SK-N-SH (cell line): Measurements from ENCODE around the gene NOL4L. TPM values are rescaled to one million over a fixed set of nuclear protein-coding genes. Genes with fewer than 3 reads are reported as not detected.

Experiments
- CTCF ChIA-PET: fragments of 300-600, 350-600 bp; formaldehyde crosslinking; extraction: SDS; loops from one replicate; lab custom pipeline; 2021; lab: Yijun Ruan, JAX
- POLR2A ChIA-PET: fragments of 350-600 bp; sonication (Branson Sonifier 250); formaldehyde crosslinking; extraction: SDS; loops from one replicate; lab custom pipeline; 2020; ENCODE audit warnings: antibody characterized with exemption, inconsistent platforms; lab: Yijun Ruan, JAX
- DNase-seq: peaks from one replicate; pipeline ENCODE4 v3.0.0; 2012
- H2AFZ ChIP-seq: fragments of 200-600 bp; sonication (generic); 2 replicates; pipeline ENCODE4 v1.8.1; 2016; ENCODE audit warnings: antibody characterized with exemption, mild to moderate bottlenecking, low read depth
- H3F3A ChIP-seq: fragments of 200-600 bp; sonication (generic); replicated peaks from 2 replicates; pipeline ENCODE3; 2016; ENCODE audit warnings: antibody characterized with exemption, mild to moderate bottlenecking; ENCODE audit not compliant: insufficient read depth
- H3K27ac ChIP-seq, 2 experiments: fragments of 200-500 bp in 1 of 2; fragments of 200-600 bp in 1 of 2; sonication (Bioruptor generic) in 1 of 2; sonication (generic), shearing (Covaris generic) in 1 of 2; 2 replicates each; pipeline versions ENCODE4 v1.5.1 to v1.6.1; 2014 to 2016; ENCODE audit warnings: low read depth in 2 of 2, inconsistent platforms in 1 of 2, low read length in 1 of 2, mild to moderate bottlenecking in 1 of 2, mixed read lengths in 1 of 2
- H3K27me3 ChIP-seq: fragments of 200-600 bp; sonication (generic), shearing (Covaris generic); 2 replicates; pipeline ENCODE4 v1.6.1; 2016; ENCODE audit warnings: mixed run types; ENCODE audit not compliant: insufficient read depth
- H3K36me3 ChIP-seq, 2 experiments: fragments of 200-500 bp in 1 of 2; fragments of 200-600 bp in 1 of 2; sonication (Bioruptor generic) in 1 of 2; sonication (generic) in 1 of 2; replicated peaks in 1 of 2; 2 replicates each; pipeline versions ENCODE3 to v1.5.1; 2014 to 2016; ENCODE audit warnings: low read length in 1 of 2, mild to moderate bottlenecking in 1 of 2; ENCODE audit not compliant: insufficient read depth in 2 of 2, control insufficient read depth in 1 of 2
- H3K4me1 ChIP-seq, 2 experiments: fragments of 200-500 bp in 1 of 2; fragments of 200-600 bp in 1 of 2; sonication (Bioruptor generic) in 1 of 2; sonication (generic), shearing (Covaris generic) in 1 of 2; 2 replicates each; pipeline versions ENCODE4 v1.5.1 to v1.6.1; 2014 to 2016; ENCODE audit warnings: low read depth in 1 of 2, low read length in 1 of 2, mixed run types in 1 of 2; ENCODE audit not compliant: insufficient read depth in 2 of 2, control insufficient read depth in 1 of 2
- H3K4me2 ChIP-seq: fragments of 200-600 bp; sonication (generic), shearing (Covaris generic); 2 replicates; pipeline ENCODE4 v1.6.1; 2017; ENCODE audit warnings: mixed run types
- H3K4me3 ChIP-seq, 2 experiments: fragments of 200-500 bp in 1 of 2; fragments of 200-600 bp in 1 of 2; sonication (Bioruptor generic) in 1 of 2; sonication (generic), shearing (Covaris generic) in 1 of 2; 2 replicates each; pipeline versions ENCODE4 v1.5.1 to v1.8.1; 2014 to 2016; ENCODE audit warnings: low read depth in 2 of 2, inconsistent platforms in 1 of 2, low read length in 1 of 2, mild to moderate bottlenecking in 1 of 2, mixed read lengths in 1 of 2, moderate library complexity in 1 of 2
- H3K79me2 ChIP-seq: fragments of 200-600 bp; sonication (generic); 2 replicates; pipeline ENCODE4 v1.8.1; 2017; ENCODE audit warnings: mild to moderate bottlenecking; ENCODE audit not compliant: insufficient read depth
- H3K9ac ChIP-seq: fragments of 200-600 bp; sonication (generic); 2 replicates; pipeline ENCODE4 v1.6.1; 2017; ENCODE audit warnings: mixed run types
- H3K9me2 ChIP-seq: fragments of 200-600 bp; sonication (generic); 2 replicates; pipeline ENCODE4 v1.6.1; 2017; ENCODE audit warnings: mixed run types
- H3K9me3 ChIP-seq: fragments of 200-600 bp; sonication (generic); 2 replicates; pipeline ENCODE4 v1.6.1; 2017; ENCODE audit warnings: mixed run types, mild to moderate bottlenecking, moderate library complexity
- H4K20me1 ChIP-seq: fragments of 200-600 bp; sonication (generic); 2 replicates; pipeline ENCODE4 v1.6.1; 2017; ENCODE audit warnings: mild to moderate bottlenecking, mixed run types; ENCODE audit not compliant: insufficient read depth
- ELF1 ChIP-seq: IDR thresholded peaks from 2 replicates; pipeline ENCODE4 v1.4.0; 2012
- EP300 ChIP-seq, 2 experiments: IDR thresholded peaks; 2 replicates each; pipeline versions ENCODE4 v1.4.0 to v1.6.1; 2012; ENCODE audit warnings: borderline replicate concordance in 1 of 2, low read depth in 1 of 2, low read length in 1 of 2
- EZH2phosphoT487 ChIP-seq: fragments of 200-600 bp; sonication (generic); IDR thresholded peaks from 2 replicates; pipeline ENCODE4 v1.6.1; 2017; ENCODE audit warnings: low read depth, mixed run types, mild to moderate bottlenecking, antibody characterized with exemption, moderate library complexity, borderline replicate concordance
- FOSL2 ChIP-seq: IDR thresholded peaks from 2 replicates; pipeline ENCODE4 v1.4.0; 2012; ENCODE audit warnings: low read depth, mild to moderate bottlenecking, moderate library complexity, borderline replicate concordance
- GATA2 ChIP-seq: sonication (generic); formaldehyde crosslinking; IDR thresholded peaks from 2 replicates; pipeline ENCODE4 v1.5.0; 2020; ENCODE audit warnings: mild to moderate bottlenecking, missing genetic modification reagents
- JUND ChIP-seq: IDR thresholded peaks from 2 replicates; pipeline ENCODE4 v1.4.0; 2012
- MEF2A ChIP-seq: IDR thresholded peaks from 2 replicates; pipeline ENCODE4 v1.4.0; 2012; ENCODE audit warnings: low read depth, borderline replicate concordance
- NFIC ChIP-seq: IDR thresholded peaks from 2 replicates; pipeline ENCODE4 v1.4.0; 2012; ENCODE audit warnings: borderline replicate concordance
- NRF1 ChIP-seq: IDR thresholded peaks from 2 replicates; pipeline ENCODE4 v1.6.1; 2012; ENCODE audit warnings: low read depth, mild to moderate bottlenecking, low read length
- POLR2AphosphoS5 ChIP-seq: IDR thresholded peaks from 2 replicates; pipeline ENCODE4 v1.6.1; 2012; ENCODE audit warnings: low read depth, low read length
- RAD21 ChIP-seq: IDR thresholded peaks from 2 replicates; pipeline ENCODE4 v1.6.1; 2012; ENCODE audit warnings: mild to moderate bottlenecking, low read length
- RCOR1 ChIP-seq: fragments of 150-350 bp; IDR thresholded peaks from 2 replicates; pipeline ENCODE4 v1.6.1; 2017; ENCODE audit warnings: antibody characterized with exemption, low read length
- RFX5 ChIP-seq: IDR thresholded peaks from 2 replicates; pipeline ENCODE4 v1.6.1; 2012; ENCODE audit warnings: mild to moderate bottlenecking, improper control_type of control experiment, low read length
- RXRA ChIP-seq: IDR thresholded peaks from 2 replicates; pipeline ENCODE4 v1.4.0; 2012; ENCODE audit warnings: low read depth, mild to moderate bottlenecking, borderline replicate concordance
- SIN3A ChIP-seq: IDR thresholded peaks from 2 replicates; pipeline ENCODE4 v1.6.1; 2012; ENCODE audit warnings: low read depth, mild to moderate bottlenecking, low read length, moderate library complexity, borderline replicate concordance
- TAF1 ChIP-seq: IDR thresholded peaks from 2 replicates; pipeline ENCODE4 v1.6.1; 2012; ENCODE audit warnings: low read depth, mild to moderate bottlenecking, low read length, moderate library complexity, borderline replicate concordance
- TCF12 ChIP-seq: IDR thresholded peaks from 2 replicates; pipeline ENCODE4 v1.4.0; 2012
- YY1 ChIP-seq: IDR thresholded peaks from 2 replicates; pipeline ENCODE4 v1.4.0; 2012; ENCODE audit warnings: low read depth, mild to moderate bottlenecking
- WGBS: methylation state at CpG from one replicate; pipeline ENCODE4 v1.1.6; 2017; ENCODE audit warnings: low lambda C conversion rate; 5-methylcytosine and 5-hydroxymethylcytosine counted together
- polyA plus RNA-seq, 3 experiments: library from polyadenylated mRNA; depleted of rRNA; stranded (reverse); fragments of >200 nt; gene quantifications; 2 replicates each; pipeline ENCODE4 v1.2.3, GENCODE V29; 2012
- TF ChIP-seq, protein P1 (sequence below): fragments of 150-350 bp; IDR thresholded peaks from 2 replicates; pipeline ENCODE4 v1.6.1; 2017; ENCODE audit warnings: antibody characterized with exemption, low read length, low read depth, borderline replicate concordance
- TF ChIP-seq, protein P2 (sequence below): IDR thresholded peaks from 2 replicates; pipeline ENCODE4 v1.4.0; 2012; ENCODE audit warnings: low read depth, borderline replicate concordance
- TF ChIP-seq, protein P3 (sequence below): IDR thresholded peaks from 2 replicates; pipeline ENCODE4 v1.4.0; 2012; ENCODE audit warnings: low read depth
- TF ChIP-seq, protein P4 (sequence below): IDR thresholded peaks from 2 replicates; pipeline ENCODE4 v1.6.1; 2012; ENCODE audit warnings: mild to moderate bottlenecking, low read depth, low read length, moderate library complexity

The NOL4L gene
- polyA plus RNA-seq, 1 of the 3 experiments (the other 2 are of a cell fraction), result 14.3 TPM

DNA sequence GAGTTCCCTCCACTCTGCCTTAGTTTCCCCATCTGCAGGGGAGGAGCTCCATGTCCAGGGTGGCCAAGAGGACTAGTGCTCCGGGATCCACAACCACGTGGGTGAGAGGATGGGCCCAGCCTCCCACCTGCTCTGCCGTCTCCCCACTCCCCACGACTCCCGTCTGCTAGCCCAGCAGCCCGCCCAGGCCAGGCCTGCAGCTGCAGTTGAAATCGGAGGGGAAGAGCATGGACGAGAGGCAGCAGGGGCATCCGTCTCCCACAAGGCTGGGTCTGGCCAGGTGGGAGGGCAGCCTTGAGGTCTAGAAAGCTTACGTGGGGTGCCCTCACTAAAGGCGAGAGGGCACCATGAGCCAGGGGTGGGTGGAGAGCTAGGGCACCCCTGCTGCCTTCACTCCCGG lies 8.6 kb downstream of the NOL4L start:
- H3K27me3 ChIP-seq, result no peaks in the 10 kb centered on the region
- no peaks in the 10 kb centered on the region for H3K9me2 ChIP-seq
- H3K4me2 ChIP-seq, result no peak overlapping the region
- no peak overlapping the region for H3K4me3 ChIP-seq
- H3K79me2 ChIP-seq, result no peaks in the 10 kb centered on the region
- H3K9ac ChIP-seq, result no peak overlapping the region
- H4K20me1 ChIP-seq, result no peaks in the 10 kb centered on the region
- 90% methylated on average over 5 of the region's 12 CpGs for WGBS
- no peak overlapping the region for H3K27ac ChIP-seq
- no peaks in the 10 kb centered on the region for H3K9me3 ChIP-seq
- CTCF ChIA-PET, result interaction anchor here (0.6 to 2.9 kb wide), 8 partner anchors 11 to 545 kb away, joined by 3 to 6 read pairs (median 3); no protein-coding TSS in a partner anchor
- H3K4me1 ChIP-seq, result peaks cover 0 to 12% of the 10 kb centered on the region in 2 experiments; a peak in 1 of 4 replicates
- no peak for DNase-seq
- peaks cover 8% of the 10 kb centered on the region for H3F3A ChIP-seq
- no peak overlapping the region for H2AFZ ChIP-seq
- POLR2A ChIA-PET, result no interaction called here
- TF ChIP-seq, protein P1, sequence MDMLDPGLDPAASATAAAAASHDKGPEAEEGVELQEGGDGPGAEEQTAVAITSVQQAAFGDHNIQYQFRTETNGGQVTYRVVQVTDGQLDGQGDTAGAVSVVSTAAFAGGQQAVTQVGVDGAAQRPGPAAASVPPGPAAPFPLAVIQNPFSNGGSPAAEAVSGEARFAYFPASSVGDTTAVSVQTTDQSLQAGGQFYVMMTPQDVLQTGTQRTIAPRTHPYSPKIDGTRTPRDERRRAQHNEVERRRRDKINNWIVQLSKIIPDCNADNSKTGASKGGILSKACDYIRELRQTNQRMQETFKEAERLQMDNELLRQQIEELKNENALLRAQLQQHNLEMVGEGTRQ, result no peak
- TF ChIP-seq JUND (no peak), TCF12 (no peak), RXRA (no peak), MEF2A (no peak), NFIC (no peak), RCOR1 (no peak), EP300 (IDR thresholded peaks at IDR 0.05; ENCODE audit: borderline replicate concordance in 1 of 2, low read depth in 1 of 2, low read length in 1 of 2) (no peak), YY1 (no peak), FOSL2 (no peak), EZH2phosphoT487 (no peak), RAD21 (no peak), TAF1 (no peak), RFX5 (no peak), POLR2AphosphoS5 (no peak)
- TF ChIP-seq, protein P2, sequence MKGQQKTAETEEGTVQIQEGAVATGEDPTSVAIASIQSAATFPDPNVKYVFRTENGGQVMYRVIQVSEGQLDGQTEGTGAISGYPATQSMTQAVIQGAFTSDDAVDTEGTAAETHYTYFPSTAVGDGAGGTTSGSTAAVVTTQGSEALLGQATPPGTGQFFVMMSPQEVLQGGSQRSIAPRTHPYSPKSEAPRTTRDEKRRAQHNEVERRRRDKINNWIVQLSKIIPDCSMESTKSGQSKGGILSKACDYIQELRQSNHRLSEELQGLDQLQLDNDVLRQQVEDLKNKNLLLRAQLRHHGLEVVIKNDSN, result no peak
- TF ChIP-seq, protein P3, sequence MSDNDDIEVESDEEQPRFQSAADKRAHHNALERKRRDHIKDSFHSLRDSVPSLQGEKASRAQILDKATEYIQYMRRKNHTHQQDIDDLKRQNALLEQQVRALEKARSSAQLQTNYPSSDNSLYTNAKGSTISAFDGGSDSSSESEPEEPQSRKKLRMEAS, result no peak
- no peaks in the 10 kb centered on the region for H3K36me3 ChIP-seq

DNA sequence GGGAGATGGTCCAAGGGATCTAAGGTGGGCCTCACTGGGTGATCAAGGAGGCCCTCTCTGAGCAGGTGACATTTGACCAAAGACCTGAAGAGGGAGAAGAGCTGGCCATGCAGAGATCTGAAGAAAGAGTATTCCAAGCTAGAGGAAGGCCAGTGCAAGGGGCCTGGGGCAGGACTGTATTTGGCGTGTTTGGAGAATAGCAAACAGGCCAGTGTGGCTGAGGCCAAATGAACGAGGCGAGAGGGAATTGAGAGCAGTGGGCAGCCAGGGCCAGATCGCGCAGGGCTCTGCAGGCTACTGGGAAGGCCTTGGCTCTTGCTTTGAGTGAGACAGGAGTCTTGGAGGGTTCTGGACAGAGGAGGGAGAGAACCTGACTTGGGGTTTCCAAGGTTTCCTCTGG lies 9.3 kb downstream of the NOL4L start:
- H3K79me2 ChIP-seq, result no peaks in the 10 kb centered on the region
- H4K20me1 ChIP-seq, result no peaks in the 10 kb centered on the region
- 93% methylated on average over 5 of the region's 5 CpGs for WGBS
- H3K36me3 ChIP-seq, result no peaks in the 10 kb centered on the region
- no peaks in the 10 kb centered on the region for H3K9me2 ChIP-seq
- CTCF ChIA-PET, result interaction anchor here (1.6 to 2.9 kb wide), 2 partner anchors 48 to 52 kb away, joined by 5 to 6 read pairs; no protein-coding TSS in a partner anchor
- H2AFZ ChIP-seq, result no peak overlapping the region
- no peak for DNase-seq
- H3K4me3 ChIP-seq, result no peak overlapping the region
- H3K9me3 ChIP-seq, result no peaks in the 10 kb centered on the region
- POLR2A ChIA-PET, result no interaction called here
- H3K27me3 ChIP-seq, result no peaks in the 10 kb centered on the region
- H3K4me2 ChIP-seq, result no peak overlapping the region
- no peak overlapping the region for H3K27ac ChIP-seq
- H3K4me1 ChIP-seq, result peaks cover 0 to 5% of the 10 kb centered on the region in 2 experiments; a peak in 1 of 4 replicates
- no peak overlapping the region for H3K9ac ChIP-seq
- H3F3A ChIP-seq, result peaks cover 8% of the 10 kb centered on the region
- TF ChIP-seq, protein P4, sequence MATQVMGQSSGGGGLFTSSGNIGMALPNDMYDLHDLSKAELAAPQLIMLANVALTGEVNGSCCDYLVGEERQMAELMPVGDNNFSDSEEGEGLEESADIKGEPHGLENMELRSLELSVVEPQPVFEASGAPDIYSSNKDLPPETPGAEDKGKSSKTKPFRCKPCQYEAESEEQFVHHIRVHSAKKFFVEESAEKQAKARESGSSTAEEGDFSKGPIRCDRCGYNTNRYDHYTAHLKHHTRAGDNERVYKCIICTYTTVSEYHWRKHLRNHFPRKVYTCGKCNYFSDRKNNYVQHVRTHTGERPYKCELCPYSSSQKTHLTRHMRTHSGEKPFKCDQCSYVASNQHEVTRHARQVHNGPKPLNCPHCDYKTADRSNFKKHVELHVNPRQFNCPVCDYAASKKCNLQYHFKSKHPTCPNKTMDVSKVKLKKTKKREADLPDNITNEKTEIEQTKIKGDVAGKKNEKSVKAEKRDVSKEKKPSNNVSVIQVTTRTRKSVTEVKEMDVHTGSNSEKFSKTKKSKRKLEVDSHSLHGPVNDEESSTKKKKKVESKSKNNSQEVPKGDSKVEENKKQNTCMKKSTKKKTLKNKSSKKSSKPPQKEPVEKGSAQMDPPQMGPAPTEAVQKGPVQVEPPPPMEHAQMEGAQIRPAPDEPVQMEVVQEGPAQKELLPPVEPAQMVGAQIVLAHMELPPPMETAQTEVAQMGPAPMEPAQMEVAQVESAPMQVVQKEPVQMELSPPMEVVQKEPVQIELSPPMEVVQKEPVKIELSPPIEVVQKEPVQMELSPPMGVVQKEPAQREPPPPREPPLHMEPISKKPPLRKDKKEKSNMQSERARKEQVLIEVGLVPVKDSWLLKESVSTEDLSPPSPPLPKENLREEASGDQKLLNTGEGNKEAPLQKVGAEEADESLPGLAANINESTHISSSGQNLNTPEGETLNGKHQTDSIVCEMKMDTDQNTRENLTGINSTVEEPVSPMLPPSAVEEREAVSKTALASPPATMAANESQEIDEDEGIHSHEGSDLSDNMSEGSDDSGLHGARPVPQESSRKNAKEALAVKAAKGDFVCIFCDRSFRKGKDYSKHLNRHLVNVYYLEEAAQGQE, result no peak
- TF ChIP-seq RFX5 (no peak), TAF1 (no peak), GATA2 (CRISPR knock-in tag) (no peak), NRF1 (no peak), ELF1 (no peak), SIN3A (no peak), EP300 (IDR thresholded peaks at IDR 0.05; ENCODE audit: borderline replicate concordance in 1 of 2, low read depth in 1 of 2, low read length in 1 of 2) (no peak)
- TF ChIP-seq, protein P1, result no peak
